OCI-LY3 (cell line): ENCODE measurements around the gene EPN3.

ENCODE experiments used
- H2AFZ ChIP-seq: fragments of 200-600, 300-600 bp; shearing (Covaris generic); 2 replicates; pipeline ENCODE4 v1.6.0; 2014; ENCODE audit warnings: antibody characterized with exemption, low read depth, low read length
- H3K27ac ChIP-seq: fragments of 200-600, 300-600 bp; sonication (generic); 2 replicates; pipeline ENCODE4 v1.5.1; 2014; ENCODE audit warnings: mild to moderate bottlenecking, low read length, moderate library complexity, mixed read lengths
- H3K27me3 ChIP-seq: fragments of 200-600, 300-600 bp; sonication (generic); 2 replicates; pipeline ENCODE4 v1.6.1; 2014; ENCODE audit warnings: low read depth, low read length, mixed read lengths
- H3K36me3 ChIP-seq: fragments of 200-600, 300-600 bp; sonication (generic); replicated peaks from 2 replicates; pipeline ENCODE3; 2014; ENCODE audit warnings: low read depth, low read length, mixed read lengths
- H3K4me1 ChIP-seq: fragments of 300-600, 200-600 bp; sonication (generic); 2 replicates; pipeline ENCODE4 v1.6.1; 2014; ENCODE audit warnings: low read length, mixed read lengths
- H3K4me2 ChIP-seq: fragments of 200-600, 300-600 bp; sonication (generic); 2 replicates; pipeline ENCODE4 v1.6.1; 2014; ENCODE audit warnings: low read length, mixed read lengths
- H3K4me3 ChIP-seq: fragments of 300-600, 200-600 bp; sonication (generic); 2 replicates; pipeline ENCODE4 v1.5.1; 2014; ENCODE audit warnings: antibody characterized with exemption, mild to moderate bottlenecking, low read length, moderate library complexity
- H3K79me2 ChIP-seq: fragments of 300-600, 200-600 bp; shearing (Covaris generic); 2 replicates; pipeline ENCODE4 v1.6.1; 2014; ENCODE audit warnings: mild to moderate bottlenecking, low read length, mixed read lengths
- H3K9ac ChIP-seq: fragments of 300-600, 200-600 bp; shearing (Covaris generic); 2 replicates; pipeline ENCODE4 v1.6.0; 2014; ENCODE audit warnings: mild to moderate bottlenecking, low read length, moderate library complexity
- H3K9me3 ChIP-seq: fragments of 200-600, 300-600 bp; shearing (Covaris generic); 2 replicates; pipeline ENCODE4 v1.6.1; 2014; ENCODE audit warnings: low read length, mixed read lengths; ENCODE audit not compliant: insufficient read depth
- H4K20me1 ChIP-seq: fragments of 200-600, 300-600 bp; sonication (generic); 2 replicates; pipeline ENCODE4 v1.6.1; 2016; ENCODE audit warnings: low read length, mixed read lengths; ENCODE audit not compliant: insufficient read depth
- EZH2phosphoT487 ChIP-seq: fragments of 200-600 bp; shearing (Covaris generic); IDR thresholded peaks from 2 replicates; pipeline ENCODE4 v1.6.1; 2018; ENCODE audit warnings: antibody characterized with exemption, mixed run types, low read depth
- TF ChIP-seq, protein P1 (sequence below): fragments of 200-600, 300-600 bp; sonication (generic); IDR thresholded peaks from 2 replicates; pipeline ENCODE4 v1.5.1; 2014; ENCODE audit warnings: antibody characterized with exemption, low read length, low read depth

The EPN3 gene

DNA sequence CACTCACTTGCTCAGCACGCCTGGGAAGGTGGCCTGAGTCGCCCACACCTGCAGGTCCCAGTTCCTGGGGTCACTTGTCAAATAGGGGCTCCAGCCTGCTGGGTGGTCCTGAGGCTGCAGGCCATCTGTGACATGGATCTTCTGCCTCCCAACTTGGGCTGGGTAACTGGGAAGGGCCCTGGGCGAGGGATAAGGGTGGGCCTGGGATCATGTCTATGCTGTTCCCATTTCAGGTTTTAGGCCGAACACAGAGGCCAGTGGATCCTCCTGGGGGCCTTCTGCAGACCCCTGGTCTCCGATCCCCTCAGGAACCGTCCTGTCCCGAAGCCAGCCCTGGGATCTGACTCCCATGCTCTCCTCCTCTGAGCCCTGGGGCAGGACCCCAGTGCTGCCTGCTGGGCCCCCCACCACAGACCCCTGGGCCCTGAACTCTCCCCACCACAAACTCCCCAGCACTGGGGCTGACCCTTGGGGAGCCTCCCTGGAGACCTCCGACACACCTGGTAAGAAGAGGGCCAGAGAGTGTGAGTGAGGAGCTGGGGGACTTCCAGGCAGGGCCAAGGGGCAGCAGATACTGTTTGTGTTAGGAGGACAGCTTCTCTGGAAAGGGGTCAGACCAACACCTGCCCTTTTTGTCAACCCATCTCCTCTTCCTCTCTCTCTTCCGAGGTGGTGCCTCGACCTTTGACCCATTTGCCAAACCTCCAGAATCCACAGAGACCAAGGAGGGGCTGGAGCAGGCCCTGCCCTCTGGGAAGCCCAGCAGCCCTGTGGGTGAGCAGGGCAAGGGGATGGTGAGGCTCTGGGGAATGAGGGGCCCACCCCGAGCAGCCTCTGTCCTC is 8.2 kb downstream of the EPN3 start:
- peak overlapping the region; percentile 59; the same call in 1 of the 2 replicates for H3K9ac ChIP-seq
- H3K36me3 ChIP-seq, result no peaks in the 10 kb centered on the region
- no peak overlapping the region for H2AFZ ChIP-seq
- H3K4me2 ChIP-seq, result peak overlapping the region; percentile 99
- no peak for TF ChIP-seq EZH2phosphoT487
- TF ChIP-seq, protein P1, sequence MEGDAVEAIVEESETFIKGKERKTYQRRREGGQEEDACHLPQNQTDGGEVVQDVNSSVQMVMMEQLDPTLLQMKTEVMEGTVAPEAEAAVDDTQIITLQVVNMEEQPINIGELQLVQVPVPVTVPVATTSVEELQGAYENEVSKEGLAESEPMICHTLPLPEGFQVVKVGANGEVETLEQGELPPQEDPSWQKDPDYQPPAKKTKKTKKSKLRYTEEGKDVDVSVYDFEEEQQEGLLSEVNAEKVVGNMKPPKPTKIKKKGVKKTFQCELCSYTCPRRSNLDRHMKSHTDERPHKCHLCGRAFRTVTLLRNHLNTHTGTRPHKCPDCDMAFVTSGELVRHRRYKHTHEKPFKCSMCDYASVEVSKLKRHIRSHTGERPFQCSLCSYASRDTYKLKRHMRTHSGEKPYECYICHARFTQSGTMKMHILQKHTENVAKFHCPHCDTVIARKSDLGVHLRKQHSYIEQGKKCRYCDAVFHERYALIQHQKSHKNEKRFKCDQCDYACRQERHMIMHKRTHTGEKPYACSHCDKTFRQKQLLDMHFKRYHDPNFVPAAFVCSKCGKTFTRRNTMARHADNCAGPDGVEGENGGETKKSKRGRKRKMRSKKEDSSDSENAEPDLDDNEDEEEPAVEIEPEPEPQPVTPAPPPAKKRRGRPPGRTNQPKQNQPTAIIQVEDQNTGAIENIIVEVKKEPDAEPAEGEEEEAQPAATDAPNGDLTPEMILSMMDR, result no peak
- H3K27ac ChIP-seq, result no peak overlapping the region
- peaks cover 9% of the 10 kb centered on the region; the same call in 1 of the 2 replicates for H3K27me3 ChIP-seq
- no peaks in the 10 kb centered on the region for H3K79me2 ChIP-seq
- no peaks in the 10 kb centered on the region for H4K20me1 ChIP-seq
- peaks cover 8% of the 10 kb centered on the region for H3K4me1 ChIP-seq
- peak overlapping the region; percentile 83 for H3K4me3 ChIP-seq
- no peaks in the 10 kb centered on the region for H3K9me3 ChIP-seq

DNA sequence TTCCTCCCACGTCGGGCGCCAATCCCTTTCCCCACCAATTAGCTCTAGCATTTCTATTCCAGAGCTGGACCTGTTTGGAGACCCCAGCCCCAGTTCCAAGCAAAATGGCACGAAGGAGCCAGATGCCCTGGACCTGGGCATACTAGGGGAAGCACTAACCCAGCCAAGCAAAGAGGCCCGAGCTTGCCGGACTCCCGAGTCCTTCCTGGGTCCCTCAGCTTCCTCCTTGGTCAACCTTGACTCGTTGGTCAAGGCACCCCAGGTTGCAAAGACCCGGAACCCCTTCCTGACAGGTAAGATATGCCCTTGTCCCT is 8.8 kb downstream of the EPN3 start:
- peak overlapping the region; percentile 99 for H3K4me2 ChIP-seq
- no peaks in the 10 kb centered on the region for H3K79me2 ChIP-seq
- no peaks in the 10 kb centered on the region for H4K20me1 ChIP-seq
- TF ChIP-seq, protein P1, result no peak
- no peak for TF ChIP-seq EZH2phosphoT487
- H3K4me1 ChIP-seq, result peaks cover 8% of the 10 kb centered on the region
- H3K27ac ChIP-seq, result no peak overlapping the region
- peaks cover 14% of the 10 kb centered on the region; the same call in 1 of the 2 replicates for H3K27me3 ChIP-seq
- H3K9me3 ChIP-seq, result no peaks in the 10 kb centered on the region
- peak overlapping the region; percentile 83 for H3K4me3 ChIP-seq
- H3K9ac ChIP-seq, result peak overlapping the region; percentile 59
- no peak overlapping the region for H2AFZ ChIP-seq
- no peaks in the 10 kb centered on the region for H3K36me3 ChIP-seq

DNA sequence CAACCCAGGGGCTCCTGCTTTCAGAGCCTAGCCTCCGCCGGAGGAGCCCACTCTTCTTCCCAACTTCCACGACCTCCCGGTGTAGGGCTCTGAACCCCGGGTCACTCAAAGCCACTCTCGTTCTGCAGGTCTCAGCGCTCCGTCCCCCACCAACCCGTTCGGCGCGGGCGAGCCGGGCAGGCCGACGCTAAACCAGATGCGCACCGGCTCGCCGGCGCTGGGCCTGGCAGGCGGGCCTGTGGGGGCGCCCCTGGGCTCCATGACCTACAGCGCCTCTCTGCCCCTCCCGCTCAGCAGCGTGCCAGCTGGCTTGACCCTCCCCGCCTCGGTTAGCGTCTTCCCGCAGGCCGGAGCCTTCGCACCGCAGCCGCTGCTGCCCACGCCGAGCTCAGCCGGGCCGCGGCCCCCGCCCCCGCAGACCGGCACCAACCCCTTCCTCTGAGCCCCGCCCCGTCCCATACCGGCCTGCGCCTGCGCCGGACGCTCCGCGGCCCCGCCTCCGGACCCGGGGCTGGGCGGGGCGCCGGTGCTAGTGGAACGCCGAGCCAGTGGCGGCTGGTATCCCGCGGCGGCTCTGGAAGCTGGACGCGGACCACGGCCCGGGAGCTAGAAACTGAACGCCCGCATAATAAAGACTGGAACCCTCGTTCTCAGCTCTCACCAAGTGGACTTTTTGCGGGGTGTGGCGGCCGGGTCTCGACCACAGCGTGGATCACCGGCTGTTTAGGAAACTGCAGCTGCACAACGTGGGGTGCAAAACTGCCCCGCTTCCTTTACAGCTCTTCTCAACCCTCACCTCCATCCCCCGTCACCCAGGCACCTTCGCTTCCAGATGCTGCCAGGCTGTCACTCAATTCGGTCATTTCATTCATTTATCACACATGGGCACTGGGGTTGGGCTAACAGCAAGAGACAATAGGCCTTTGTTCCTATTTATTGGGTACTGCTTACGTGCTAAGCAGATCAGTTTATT is 9.5 kb downstream of the EPN3 start:
- Histone ChIP-seq H3K27ac (no peak overlapping the region), H3K4me3 (peak overlapping the region; percentile 83), H4K20me1 (no peaks in the 10 kb centered on the region)

More for the DNA sequence above, 9.5 kb downstream of the EPN3 start:
- H3K9ac ChIP-seq, result peak overlapping the region; percentile 59
- H3K9me3 ChIP-seq, result no peaks in the 10 kb centered on the region
- H3K79me2 ChIP-seq, result no peaks in the 10 kb centered on the region
- H3K36me3 ChIP-seq, result no peaks in the 10 kb centered on the region
- H2AFZ ChIP-seq, result peak overlapping the region; percentile 56
- no peak for TF ChIP-seq EZH2phosphoT487
- TF ChIP-seq, protein P1, result peak; percentile 35
- H3K4me1 ChIP-seq, result peaks cover 8% of the 10 kb centered on the region
- peak overlapping the region; percentile 99 for H3K4me2 ChIP-seq
- peaks cover 15% of the 10 kb centered on the region; the same call in 1 of the 2 replicates for H3K27me3 ChIP-seq
